Measurements from ENCODE around the gene ITGA6. TPM values are rescaled to one million over a fixed set of nuclear protein-coding genes. Genes with fewer than 3 reads are reported as not detected.

ITGA6 gene
- total and polyA plus RNA-seq, 2 donors from 2014 or later, result 32.8 to 89.1 TPM

DNA sequence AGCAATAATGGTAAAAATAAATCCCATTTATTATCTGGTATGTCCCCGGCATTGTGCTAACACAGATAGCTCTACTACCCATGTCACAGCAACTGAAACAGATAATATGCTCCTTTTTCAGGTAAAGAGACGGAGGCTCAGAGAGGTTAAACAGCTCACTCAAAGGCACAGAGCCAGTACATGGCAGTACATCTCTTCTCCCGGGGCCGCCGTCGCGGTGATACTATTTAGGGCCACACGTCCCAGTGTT, 127.8 kb downstream of the ITGA6 start:
- Histone ChIP-seq H3K27me3 (ENCODE audit: control insufficient read depth, insufficient read depth, low read length) (no peaks in the 10 kb centered on the region), H3K9me3 (ENCODE audit: control insufficient read depth in 2 of 3, insufficient read depth in 1 of 3, low read length in 3 of 3) (no peaks in the 10 kb centered on the region), H3K4me3 (ENCODE audit: low read length in 3 of 3) (peak overlapping the region; percentile 91 to 92 (median 91)), H3K36me3 (ENCODE audit: control insufficient read depth in 2 of 3, insufficient read depth in 3 of 3, low read length in 3 of 3) (no peaks in the 10 kb centered on the region), H3K9ac (ENCODE audit: low read length in 3 of 3) (peak overlapping the region; percentile 65 to 84 (median 79)), H3K27ac (ENCODE audit: low read depth in 2 of 2, low read length in 2 of 2) (peak overlapping the region; percentile 69 to 92), H3K4me1 (ENCODE audit: control insufficient read depth in 2 of 3, insufficient read depth in 2 of 3, low read depth in 1 of 3, low read length in 3 of 3) (peaks cover 0 to 8% (median 5%) of the 10 kb centered on the region in 3 donors)
- FAIRE-seq (no peak), DNase-seq (no peak)
- intact Hi-C loops (cut with DNase I), result no loop called here
- TF ChIP-seq CTCF (IDR thresholded peaks at IDR 0.05; ENCODE audit: borderline replicate concordance, extremely low read depth, insufficient read depth), result no peak

Other genes with a start within 250 kb of the ITGA6 start
- gene PDK1, start 128.5 kb downstream of the ITGA6 start, total RNA-seq, result 19.2 TPM
- gene PDK1, start 128.5 kb downstream of the ITGA6 start, polyA plus RNA-seq (ENCODE audit: insufficient read depth, low read depth, low replicate concordance), result 4.6 TPM

Measured in kidney (tissue), 14 donors.